IgD-negative memory B cell (primary cell): ENCODE measurements around the gene KRT86. TPM values are rescaled to one million over a fixed set of nuclear protein-coding genes. Genes with fewer than 3 reads are reported as not detected.

Experiments
- H3K27ac Mint-ChIP-seq, 3 donors: one replicate each; pipeline ENCODE4 v1.8.0; 2020 to 2022; ENCODE audit warnings: mild to moderate bottlenecking in 3 of 3, mixed read lengths in 3 of 3, moderate library complexity in 1 of 3
- H3K27me3 Mint-ChIP-seq: one replicate; pipeline ENCODE4 v1.8.0; 2021; ENCODE audit warnings: mixed read lengths
- H3K36me3 Mint-ChIP-seq: one replicate; pipeline ENCODE4 v1.8.0; 2020; ENCODE audit warnings: mild to moderate bottlenecking, mixed read lengths
- H3K4me1 Mint-ChIP-seq, 3 donors: one replicate each; pipeline ENCODE4 v1.8.0; 2020 to 2022; ENCODE audit warnings: mixed read lengths in 3 of 3, mild to moderate bottlenecking in 1 of 3
- H3K4me3 Mint-ChIP-seq, 4 donors: one replicate each; pipeline ENCODE4 v1.8.0; 2020 to 2022; ENCODE audit warnings: mild to moderate bottlenecking in 4 of 4, mixed read lengths in 4 of 4, moderate library complexity in 3 of 4
- H3K9me3 Mint-ChIP-seq, 3 donors: one replicate each; pipeline ENCODE4 v1.8.0; 2020 to 2021; ENCODE audit warnings: mixed read lengths in 3 of 3, mild to moderate bottlenecking in 1 of 3
- polyA plus RNA-seq: library from polyadenylated mRNA; unstranded; fragments of 300-500 nt; fragmentation: Illumina TruSeq; gene quantifications from one replicate; pipeline ENCODE4 v1.2.3, GENCODE V29; 2021

KRT86 gene
- polyA plus RNA-seq, 1 donor from 2014 or later, result not detected

DNA sequence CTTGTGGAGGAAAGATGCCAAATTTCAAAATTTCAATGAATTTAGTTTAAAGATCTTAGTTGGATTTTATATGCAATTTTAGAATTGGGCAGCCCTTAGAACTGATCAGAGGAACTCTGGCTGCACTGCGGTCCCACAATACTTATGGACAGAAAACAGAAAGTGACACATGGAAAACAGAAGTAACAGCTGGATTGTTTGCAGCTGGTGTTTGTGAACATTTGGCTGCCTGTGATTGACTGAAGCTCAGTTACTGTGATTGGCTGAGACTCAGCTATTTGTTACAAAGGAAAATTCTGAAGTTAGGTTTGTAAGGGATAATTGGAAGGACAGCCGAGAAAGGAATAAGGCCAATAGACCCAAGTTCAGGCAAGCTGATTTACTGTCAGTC is 10.0 kb upstream of the KRT86 start:
- no peak overlapping the region for H3K4me3 Mint-ChIP-seq
- no peak overlapping the region for H3K27ac Mint-ChIP-seq
- H3K4me1 Mint-ChIP-seq, result peaks cover 0 to 3% (median 0%) of the 10 kb centered on the region in 3 donors

GRCh38 chr12:52266514-52266913 is 7.9 kb upstream of the KRT86 start:
- Mint-ChIP-seq H3K4me3 (peak overlapping the region in 1 of 4 donors; percentile 61), H3K4me1 (peaks cover 0 to 3% (median 0%) of the 10 kb centered on the region in 3 donors), H3K27me3 (peaks cover 6% of the 10 kb centered on the region), H3K36me3 (no peaks in the 10 kb centered on the region), H3K27ac (no peak overlapping the region), H3K9me3 (peaks cover 0 to 4% (median 2%) of the 10 kb centered on the region in 3 donors)

More for the DNA sequence above, 10.0 kb upstream of the KRT86 start:
- Mint-ChIP-seq H3K36me3 (no peaks in the 10 kb centered on the region), H3K27me3 (peaks cover 12% of the 10 kb centered on the region), H3K9me3 (peaks cover 0 to 4% (median 2%) of the 10 kb centered on the region in 3 donors)

DNA sequence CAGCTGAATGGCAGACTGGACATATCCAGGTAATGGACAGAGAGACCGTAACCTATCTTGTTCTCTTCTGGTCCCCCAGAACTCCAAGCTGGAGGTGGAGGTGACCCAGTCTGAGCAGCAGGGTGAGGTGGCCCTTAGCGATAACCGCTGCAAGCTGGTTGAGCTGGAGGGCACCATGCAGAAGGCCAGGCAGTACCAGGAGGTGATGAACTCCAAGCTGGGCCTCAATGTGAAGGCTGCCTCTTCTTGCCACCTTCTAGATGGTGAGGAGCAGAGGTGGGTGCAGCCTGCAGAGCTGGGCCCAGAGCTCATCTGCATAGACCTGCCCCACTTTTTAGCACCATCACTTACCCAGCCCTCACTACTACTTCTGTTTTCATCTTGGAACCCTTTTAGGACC is 7.2 kb upstream of the KRT86 start:
- Mint-ChIP-seq H3K27me3 (peaks cover 3% of the 10 kb centered on the region), H3K9me3 (peaks cover 0 to 2% (median 0%) of the 10 kb centered on the region in 3 donors), H3K4me1 (peaks cover 0 to 3% (median 0%) of the 10 kb centered on the region in 3 donors), H3K4me3 (no peak overlapping the region), H3K36me3 (no peaks in the 10 kb centered on the region), H3K27ac (no peak overlapping the region)

- H3K4me3 Mint-ChIP-seq, result no peak overlapping the region
- H3K36me3 Mint-ChIP-seq, result no peaks in the 10 kb centered on the region
- H3K9me3 Mint-ChIP-seq, result peaks cover 0 to 1% (median 0%) of the 10 kb centered on the region in 3 donors
- H3K27ac Mint-ChIP-seq, result no peak overlapping the region
- H3K4me1 Mint-ChIP-seq, result peaks cover 0 to 3% (median 0%) of the 10 kb centered on the region in 3 donors
- peaks cover 3% of the 10 kb centered on the region for H3K27me3 Mint-ChIP-seq
These were observed 6.7 kb upstream of the KRT86 start for GRCh38 chr12:52267699-52268098.

DNA sequence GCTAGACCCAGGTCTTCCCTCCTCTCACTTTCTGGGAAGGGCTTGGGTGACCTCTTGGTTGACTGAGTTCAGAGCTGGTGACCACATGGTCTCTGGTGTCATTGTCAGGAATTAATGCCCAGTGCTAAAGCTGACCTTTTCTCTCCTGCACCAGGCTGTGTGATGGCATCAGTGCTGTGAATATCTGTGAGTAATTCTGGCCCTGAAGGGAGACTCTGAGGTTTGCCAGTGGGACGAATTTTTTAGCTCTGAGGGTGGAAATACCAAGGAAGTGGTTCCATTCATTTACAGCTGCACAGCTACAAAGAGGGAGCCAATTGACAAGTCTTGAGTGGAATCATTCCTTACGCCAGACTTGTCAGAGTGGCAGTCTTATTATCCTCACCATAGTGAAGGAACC is 6.2 kb upstream of the KRT86 start:
- Mint-ChIP-seq H3K27ac (no peak overlapping the region), H3K36me3 (no peaks in the 10 kb centered on the region), H3K9me3 (no peaks in the 10 kb centered on the region), H3K27me3 (peaks cover 3% of the 10 kb centered on the region), H3K4me1 (peaks cover 0 to 3% (median 0%) of the 10 kb centered on the region in 3 donors), H3K4me3 (no peak overlapping the region)

- peaks cover 0 to 3% (median 0%) of the 10 kb centered on the region in 3 donors for H3K4me1 Mint-ChIP-seq
- H3K4me3 Mint-ChIP-seq, result no peak overlapping the region
- no peak overlapping the region for H3K27ac Mint-ChIP-seq
- H3K9me3 Mint-ChIP-seq, result no peaks in the 10 kb centered on the region
- peaks cover 3% of the 10 kb centered on the region for H3K27me3 Mint-ChIP-seq
- H3K36me3 Mint-ChIP-seq, result no peaks in the 10 kb centered on the region
These were observed 3.8 kb upstream of the KRT86 start for GRCh38 chr12:52270541-52271070.

GRCh38 chr12:52271158-52271557 is 3.3 kb upstream of the KRT86 start:
- Mint-ChIP-seq H3K4me1 (no peaks in the 10 kb centered on the region), H3K27ac (no peak overlapping the region), H3K36me3 (no peaks in the 10 kb centered on the region), H3K27me3 (peaks cover 5% of the 10 kb centered on the region), H3K9me3 (no peaks in the 10 kb centered on the region), H3K4me3 (no peak overlapping the region)

- H3K9me3 Mint-ChIP-seq, result no peaks in the 10 kb centered on the region
These were observed 1.2 kb downstream of the KRT86 start for GRCh38 chr12:52275686-52276085.

GRCh38 chr12:52277486-52278245 is 3.2 kb downstream of the KRT86 start:
- peaks cover 17% of the 10 kb centered on the region for H3K27me3 Mint-ChIP-seq
- peaks cover 0 to 1% (median 0%) of the 10 kb centered on the region in 3 donors for H3K4me1 Mint-ChIP-seq
- H3K9me3 Mint-ChIP-seq, result no peaks in the 10 kb centered on the region
- no peak overlapping the region for H3K4me3 Mint-ChIP-seq
- H3K27ac Mint-ChIP-seq, result no peak overlapping the region
- peaks cover 2% of the 10 kb centered on the region for H3K36me3 Mint-ChIP-seq

More at GRCh38 chr12:52275686-52276085, 1.2 kb downstream of the KRT86 start:
- Mint-ChIP-seq H3K27ac (no peak overlapping the region), H3K4me3 (no peak overlapping the region), H3K4me1 (peaks cover 0 to 1% (median 0%) of the 10 kb centered on the region in 3 donors), H3K27me3 (peaks cover 19% of the 10 kb centered on the region), H3K36me3 (peaks cover 2% of the 10 kb centered on the region)

DNA sequence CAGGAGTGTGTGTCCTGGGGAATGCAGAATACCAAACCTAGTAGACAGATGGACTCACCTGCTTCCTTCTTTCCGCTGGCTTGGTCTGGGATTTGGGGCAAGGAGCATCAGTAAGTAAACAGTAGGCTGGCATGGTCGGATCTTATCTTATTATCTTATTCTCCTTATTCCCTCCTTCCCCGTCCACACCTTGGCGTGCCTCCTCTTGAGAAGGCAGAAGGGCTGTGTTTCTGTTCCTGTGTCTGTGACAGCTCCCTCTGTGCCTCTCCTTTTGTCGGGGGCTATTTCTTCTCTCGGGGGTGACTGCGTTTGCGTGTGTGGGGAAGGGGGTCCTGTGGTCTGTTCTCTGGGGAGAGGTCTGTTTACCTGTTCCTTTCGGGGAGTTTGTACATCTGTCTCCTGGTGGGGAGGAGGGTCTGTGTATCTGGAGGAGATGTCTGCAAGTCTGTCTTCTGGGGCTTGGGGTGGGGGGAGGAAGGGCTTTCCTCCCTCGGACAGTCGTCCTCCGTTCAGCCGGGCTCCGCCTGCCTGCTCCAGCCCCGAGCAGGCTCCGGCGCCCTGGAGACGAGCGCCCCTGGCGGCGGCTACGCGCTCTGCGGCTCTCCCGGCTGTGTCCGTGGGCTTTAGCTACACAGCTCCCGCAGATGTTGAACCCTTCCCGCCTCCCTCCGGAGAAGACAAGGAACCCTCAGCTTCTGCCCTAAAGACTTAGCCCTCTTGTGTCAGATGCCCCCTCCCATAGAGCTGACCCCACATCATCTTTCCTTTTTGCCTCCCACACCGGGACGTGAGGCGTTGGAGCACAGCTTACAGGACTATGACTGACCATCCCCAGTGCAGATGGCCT is 4.4 kb downstream of the KRT86 start:
- H3K9me3 Mint-ChIP-seq, result no peaks in the 10 kb centered on the region

DNA sequence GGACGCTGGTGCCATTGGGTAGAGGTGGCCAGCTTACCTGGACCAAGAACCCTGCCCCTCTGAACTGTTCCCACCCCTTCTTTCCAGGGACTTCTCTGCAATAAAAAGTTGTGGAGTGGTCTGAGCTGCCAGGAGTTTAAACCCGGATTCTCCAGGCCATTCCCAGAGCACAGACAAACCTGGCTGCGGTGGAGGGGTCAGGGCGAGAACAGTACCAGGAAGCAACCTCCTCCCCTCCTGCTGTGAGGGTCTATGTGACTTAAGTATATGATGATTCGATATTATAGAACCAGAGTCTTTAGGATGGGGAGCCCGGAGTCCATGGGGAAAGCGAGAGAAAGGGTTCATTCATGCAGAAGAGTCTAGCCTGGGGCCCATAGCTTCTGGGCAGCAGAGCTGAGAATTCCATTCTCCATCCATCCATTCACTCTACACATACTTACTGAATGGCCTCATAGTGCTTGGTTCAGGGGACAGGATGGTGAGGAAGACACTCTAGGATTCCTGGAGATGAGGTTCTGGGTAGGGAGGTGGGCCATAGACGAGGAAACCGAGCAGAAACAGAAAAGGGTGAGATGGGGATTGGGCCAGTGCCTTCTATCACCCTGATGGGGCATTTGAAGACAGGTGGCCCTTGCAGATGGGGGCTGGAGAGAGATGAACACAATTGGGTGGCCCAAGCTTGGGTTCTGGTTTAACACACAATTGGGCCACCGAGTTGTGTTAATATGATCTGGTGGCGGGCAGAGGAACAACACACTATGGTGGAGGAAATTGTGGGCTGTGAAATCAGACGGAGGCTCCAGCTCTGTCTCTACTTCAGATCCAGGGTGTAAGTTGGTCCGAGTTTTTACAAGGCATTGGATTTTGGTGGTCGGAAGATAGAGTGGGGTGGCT is 5.2 kb downstream of the KRT86 start:
- Mint-ChIP-seq H3K36me3 (peaks cover 2% of the 10 kb centered on the region), H3K27ac (no peak overlapping the region), H3K4me1 (peaks cover 0 to 1% (median 0%) of the 10 kb centered on the region in 3 donors), H3K27me3 (peaks cover 21% of the 10 kb centered on the region), H3K4me3 (no peak overlapping the region), H3K9me3 (no peaks in the 10 kb centered on the region)

More for the DNA sequence above, 4.4 kb downstream of the KRT86 start:
- peaks cover 2% of the 10 kb centered on the region for H3K36me3 Mint-ChIP-seq
- no peak overlapping the region for H3K27ac Mint-ChIP-seq
- H3K27me3 Mint-ChIP-seq, result peaks cover 21% of the 10 kb centered on the region
- H3K4me3 Mint-ChIP-seq, result peak overlapping the region in 1 of 4 donors; percentile 35
- H3K4me1 Mint-ChIP-seq, result peaks cover 0 to 1% (median 0%) of the 10 kb centered on the region in 3 donors

GRCh38 chr12:52280319-52280795 is 5.9 kb downstream of the KRT86 start:
- H3K27me3 Mint-ChIP-seq, result peaks cover 21% of the 10 kb centered on the region
- no peaks in the 10 kb centered on the region for H3K9me3 Mint-ChIP-seq
- peaks cover 2% of the 10 kb centered on the region for H3K36me3 Mint-ChIP-seq
- peaks cover 0 to 1% (median 0%) of the 10 kb centered on the region in 3 donors for H3K4me1 Mint-ChIP-seq
- no peak overlapping the region for H3K27ac Mint-ChIP-seq
- H3K4me3 Mint-ChIP-seq, result no peak overlapping the region

GRCh38 chr12:52280796-52281560 is 6.5 kb downstream of the KRT86 start:
- H3K27ac Mint-ChIP-seq, result no peak overlapping the region
- peaks cover 2% of the 10 kb centered on the region for H3K36me3 Mint-ChIP-seq
- H3K9me3 Mint-ChIP-seq, result no peaks in the 10 kb centered on the region
- H3K4me1 Mint-ChIP-seq, result peaks cover 0 to 1% (median 0%) of the 10 kb centered on the region in 3 donors
- H3K4me3 Mint-ChIP-seq, result peak overlapping the region in 1 of 4 donors; percentile 17
- peaks cover 23% of the 10 kb centered on the region for H3K27me3 Mint-ChIP-seq
